ENCODE data around the gene PNP. TPM values are rescaled to one million over a fixed set of nuclear protein-coding genes. Genes with fewer than 3 reads are reported as not detected.
"Not testable (repeated sequence)": the region's sequence is repeated elsewhere in the genome, so short reads cannot be mapped to it uniquely, and the experiment has no call there.

Gene PNP
- polyA plus RNA-seq, 3 donors, result 63.2 to 112 (median 67.5) TPM

GRCh38 chr14:20501346-20501745 lies 32.1 kb downstream of the PNP start:
- Mint-ChIP-seq H3K4me1 (peaks cover 23% of the 10 kb centered on the region), H3K4me3 (no peak overlapping the region), H3K27ac (no peak overlapping the region), H3K9me3 (peaks cover 0 to 3% (median 2%) of the 10 kb centered on the region in 7 donors), H3K36me3 (no peaks in the 10 kb centered on the region), H3K27me3 (ENCODE audit: low read depth in 3 of 3) (no peaks in the 10 kb centered on the region)
- no peak for DNase-seq
- H3K27ac ChIP-seq (ENCODE audit: low read depth in 1 of 2, low read length in 2 of 2), result no peak overlapping the region
- H3K4me2 ChIP-seq (replicated peaks; ENCODE audit: extremely low read depth, low read length, poor library complexity, severe bottlenecking), result no peak overlapping the region
- H3K9me3 ChIP-seq (replicated peaks in 1 of 2; ENCODE audit: control insufficient read depth in 1 of 2, insufficient read depth in 1 of 2, low read length in 2 of 2), result no peaks in the 10 kb centered on the region
- no peak for TF ChIP-seq CTCF (IDR thresholded peaks at IDR 0.05)
- no peak overlapping the region for H3K4me3 ChIP-seq (replicated peaks in 1 of 3; ENCODE audit: low read depth in 2 of 3, low read length in 3 of 3)
- intact Hi-C loops (cut with micrococcal nuclease), result no loop called here
- no peak overlapping the region for H2AFZ ChIP-seq (ENCODE audit: insufficient read depth, low read depth, low read length, poor library complexity, severe bottlenecking)
- no peaks in the 10 kb centered on the region for H3K27me3 ChIP-seq (ENCODE audit: control insufficient read depth in 2 of 2, insufficient read depth in 2 of 2, low read length in 2 of 2)
- H4K20me1 ChIP-seq (ENCODE audit: insufficient read depth, low read length), result no peaks in the 10 kb centered on the region
- H3K4me1 ChIP-seq (ENCODE audit: control insufficient read depth in 1 of 2, insufficient read depth in 2 of 2, low read length in 2 of 2), result peaks cover 15 to 21% of the 10 kb centered on the region in 2 donors
- WGBS (ENCODE audit: insufficient coverage), result no CpG with 5 or more reads among the region's 2 CpGs
- no peaks in the 10 kb centered on the region for H3K79me2 ChIP-seq (ENCODE audit: insufficient read depth, low read length)
- no peaks in the 10 kb centered on the region for H3K36me3 ChIP-seq (replicated peaks in 1 of 2; ENCODE audit: control insufficient read depth in 1 of 2, insufficient read depth in 2 of 2, low read length in 2 of 2)
- H3K9ac ChIP-seq (ENCODE audit: insufficient read depth, low read length, poor library complexity, severe bottlenecking), result no peak overlapping the region

DNA sequence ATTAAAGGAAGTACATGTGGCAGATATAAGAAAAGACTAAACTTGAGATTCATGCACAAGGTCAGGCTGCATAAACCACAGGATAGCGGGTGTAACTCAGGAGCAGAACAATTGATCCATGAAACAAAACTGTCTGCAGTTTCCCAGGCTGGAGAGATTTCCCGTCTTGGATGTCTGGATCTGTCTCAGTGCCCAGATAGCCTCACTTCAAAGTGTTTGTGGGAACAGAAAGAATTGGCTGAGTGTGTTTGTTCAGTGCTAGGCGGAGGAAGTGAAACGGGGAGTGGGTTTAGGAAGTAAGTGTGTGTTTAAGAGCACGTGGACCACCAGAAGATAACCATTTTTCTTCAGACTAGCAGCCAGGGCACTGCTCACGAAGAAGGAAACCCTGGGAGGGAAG lies 34.7 kb downstream of the PNP start:
- Histone ChIP-seq H3K9me3 (replicated peaks in 1 of 2; ENCODE audit: control insufficient read depth in 1 of 2, insufficient read depth in 1 of 2, low read length in 2 of 2) (no peaks in the 10 kb centered on the region), H3K27ac (ENCODE audit: low read depth in 1 of 2, low read length in 2 of 2) (peak overlapping the region in 1 of 2 donors; percentile 29), H3K36me3 (replicated peaks in 1 of 2; ENCODE audit: control insufficient read depth in 1 of 2, insufficient read depth in 2 of 2, low read length in 2 of 2) (no peaks in the 10 kb centered on the region), H3K4me2 (replicated peaks; ENCODE audit: extremely low read depth, low read length, poor library complexity, severe bottlenecking) (peak overlapping the region; percentile 36), H4K20me1 (ENCODE audit: insufficient read depth, low read length) (no peaks in the 10 kb centered on the region), H3K27me3 (ENCODE audit: control insufficient read depth in 2 of 2, insufficient read depth in 2 of 2, low read length in 2 of 2) (no peaks in the 10 kb centered on the region), H3K4me1 (ENCODE audit: control insufficient read depth in 1 of 2, insufficient read depth in 2 of 2, low read length in 2 of 2) (peaks cover 7 to 10% of the 10 kb centered on the region in 2 donors), H3K79me2 (ENCODE audit: insufficient read depth, low read length) (no peaks in the 10 kb centered on the region), H3K4me3 (replicated peaks in 1 of 3; ENCODE audit: low read depth in 2 of 3, low read length in 3 of 3) (peak overlapping the region in 1 of 3 experiments; percentile 17), H2AFZ (ENCODE audit: insufficient read depth, low read depth, low read length, poor library complexity, severe bottlenecking) (peak overlapping the region; percentile 67), H3K9ac (ENCODE audit: insufficient read depth, low read length, poor library complexity, severe bottlenecking) (no peak overlapping the region)
- Mint-ChIP-seq H3K4me1 (peaks cover 15% of the 10 kb centered on the region), H3K27me3 (ENCODE audit: low read depth in 3 of 3) (no peaks in the 10 kb centered on the region), H3K4me3 (peak overlapping the region in 1 of 2 donors; percentile 48), H3K9me3 (peaks cover 0 to 3% (median 2%) of the 10 kb centered on the region in 7 donors), H3K36me3 (no peaks in the 10 kb centered on the region), H3K27ac (peak overlapping the region in 3 of 7 donors; percentile 4 to 84 (median 29))
- intact Hi-C loops (cut with micrococcal nuclease), result no loop called here
- 10% methylated on average over 2 of the region's 6 CpGs for WGBS (ENCODE audit: insufficient coverage)
- peak in 1 of 3 donors; percentile 19 for DNase-seq
- no peak for TF ChIP-seq CTCF (IDR thresholded peaks at IDR 0.05)

GRCh38 chr14:20506276-20506675 lies 37.1 kb downstream of the PNP start:
- H3K4me3 ChIP-seq (replicated peaks in 1 of 3; ENCODE audit: low read depth in 2 of 3, low read length in 3 of 3); H3K4me2 ChIP-seq (replicated peaks; ENCODE audit: extremely low read depth, low read length, poor library complexity, severe bottlenecking); H3K27ac ChIP-seq (ENCODE audit: low read depth in 1 of 2, low read length in 2 of 2); H4K20me1 ChIP-seq (ENCODE audit: insufficient read depth, low read length); H3K36me3 ChIP-seq (replicated peaks in 1 of 2; ENCODE audit: control insufficient read depth in 1 of 2, insufficient read depth in 2 of 2, low read length in 2 of 2); DNase-seq; H3K4me3 Mint-ChIP-seq; H3K9me3 ChIP-seq (replicated peaks in 1 of 2; ENCODE audit: control insufficient read depth in 1 of 2, insufficient read depth in 1 of 2, low read length in 2 of 2); H2AFZ ChIP-seq (ENCODE audit: insufficient read depth, low read depth, low read length, poor library complexity, severe bottlenecking); H3K27me3 ChIP-seq (ENCODE audit: control insufficient read depth in 2 of 2, insufficient read depth in 2 of 2, low read length in 2 of 2); H3K27me3 Mint-ChIP-seq (ENCODE audit: low read depth in 3 of 3); H3K27ac Mint-ChIP-seq; H3K9me3 Mint-ChIP-seq; H3K36me3 Mint-ChIP-seq; intact Hi-C loops (cut with micrococcal nuclease); H3K9ac ChIP-seq (ENCODE audit: insufficient read depth, low read length, poor library complexity, severe bottlenecking); H3K79me2 ChIP-seq (ENCODE audit: insufficient read depth, low read length); H3K4me1 ChIP-seq (ENCODE audit: control insufficient read depth in 1 of 2, insufficient read depth in 2 of 2, low read length in 2 of 2): not testable (repeated sequence)
- H3K4me1 Mint-ChIP-seq, result peaks cover 12% of the 10 kb centered on the region
- no CpG with 5 or more reads among the region's 30 CpGs for WGBS (ENCODE audit: insufficient coverage)

Data from CD14-positive monocyte (primary cell).